Measurements from ENCODE around the gene CHST14.

DNA sequence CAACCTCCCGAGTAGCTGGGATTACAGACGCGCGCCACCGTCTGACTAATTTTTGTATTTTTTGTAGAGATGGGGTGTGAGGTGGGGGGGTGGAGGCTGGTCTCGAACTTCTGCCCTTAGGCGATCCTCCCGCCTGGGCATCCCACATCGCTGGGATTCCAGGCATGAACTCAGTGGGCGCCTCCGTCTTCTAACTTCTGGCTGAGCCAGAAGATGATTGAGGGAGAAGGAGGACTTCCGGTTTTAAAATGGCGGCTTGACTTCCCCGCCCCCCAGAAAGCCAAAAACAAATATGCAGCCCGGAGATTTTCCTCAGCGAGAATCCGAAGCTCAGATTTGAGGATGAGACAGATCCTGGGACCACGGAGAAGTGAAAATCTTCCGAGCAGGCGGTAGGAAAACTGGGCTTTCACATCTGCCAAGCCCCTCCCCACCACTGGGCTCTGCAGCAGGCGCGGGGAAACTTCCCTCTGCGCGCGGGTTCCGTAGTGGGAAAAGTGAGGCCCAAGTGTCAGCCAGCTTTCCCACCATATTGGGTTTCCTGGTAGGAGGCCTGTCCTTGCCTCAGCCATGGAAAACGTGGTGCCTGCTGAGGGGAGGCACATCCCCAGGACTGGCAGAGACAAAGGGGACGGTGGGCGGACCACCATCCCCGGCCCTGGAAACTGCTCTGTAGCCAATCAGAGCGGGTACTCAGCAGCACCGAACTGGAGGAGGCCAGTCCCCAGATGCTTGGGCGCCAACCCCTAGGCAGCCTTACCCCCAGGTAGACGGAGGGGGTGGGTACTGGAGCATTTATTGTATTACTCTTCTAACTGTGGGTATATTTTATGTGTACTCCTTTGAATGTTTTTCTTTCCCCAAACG lies 17.3 kb downstream of the CHST14 start:
- TF ChIP-seq RCOR1 (IDR thresholded peaks at IDR 0.05; ENCODE audit: low read depth, low read length): no peak
- TF ChIP-seq, protein P1, sequence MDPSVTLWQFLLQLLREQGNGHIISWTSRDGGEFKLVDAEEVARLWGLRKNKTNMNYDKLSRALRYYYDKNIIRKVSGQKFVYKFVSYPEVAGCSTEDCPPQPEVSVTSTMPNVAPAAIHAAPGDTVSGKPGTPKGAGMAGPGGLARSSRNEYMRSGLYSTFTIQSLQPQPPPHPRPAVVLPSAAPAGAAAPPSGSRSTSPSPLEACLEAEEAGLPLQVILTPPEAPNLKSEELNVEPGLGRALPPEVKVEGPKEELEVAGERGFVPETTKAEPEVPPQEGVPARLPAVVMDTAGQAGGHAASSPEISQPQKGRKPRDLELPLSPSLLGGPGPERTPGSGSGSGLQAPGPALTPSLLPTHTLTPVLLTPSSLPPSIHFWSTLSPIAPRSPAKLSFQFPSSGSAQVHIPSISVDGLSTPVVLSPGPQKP (IDR thresholded peaks at IDR 0.05; ENCODE audit: low read depth, low read length): no peak
- no peak for TF ChIP-seq POLR2A (IDR thresholded peaks at IDR 0.05; ENCODE audit: low read length)
- TF ChIP-seq, protein P2, sequence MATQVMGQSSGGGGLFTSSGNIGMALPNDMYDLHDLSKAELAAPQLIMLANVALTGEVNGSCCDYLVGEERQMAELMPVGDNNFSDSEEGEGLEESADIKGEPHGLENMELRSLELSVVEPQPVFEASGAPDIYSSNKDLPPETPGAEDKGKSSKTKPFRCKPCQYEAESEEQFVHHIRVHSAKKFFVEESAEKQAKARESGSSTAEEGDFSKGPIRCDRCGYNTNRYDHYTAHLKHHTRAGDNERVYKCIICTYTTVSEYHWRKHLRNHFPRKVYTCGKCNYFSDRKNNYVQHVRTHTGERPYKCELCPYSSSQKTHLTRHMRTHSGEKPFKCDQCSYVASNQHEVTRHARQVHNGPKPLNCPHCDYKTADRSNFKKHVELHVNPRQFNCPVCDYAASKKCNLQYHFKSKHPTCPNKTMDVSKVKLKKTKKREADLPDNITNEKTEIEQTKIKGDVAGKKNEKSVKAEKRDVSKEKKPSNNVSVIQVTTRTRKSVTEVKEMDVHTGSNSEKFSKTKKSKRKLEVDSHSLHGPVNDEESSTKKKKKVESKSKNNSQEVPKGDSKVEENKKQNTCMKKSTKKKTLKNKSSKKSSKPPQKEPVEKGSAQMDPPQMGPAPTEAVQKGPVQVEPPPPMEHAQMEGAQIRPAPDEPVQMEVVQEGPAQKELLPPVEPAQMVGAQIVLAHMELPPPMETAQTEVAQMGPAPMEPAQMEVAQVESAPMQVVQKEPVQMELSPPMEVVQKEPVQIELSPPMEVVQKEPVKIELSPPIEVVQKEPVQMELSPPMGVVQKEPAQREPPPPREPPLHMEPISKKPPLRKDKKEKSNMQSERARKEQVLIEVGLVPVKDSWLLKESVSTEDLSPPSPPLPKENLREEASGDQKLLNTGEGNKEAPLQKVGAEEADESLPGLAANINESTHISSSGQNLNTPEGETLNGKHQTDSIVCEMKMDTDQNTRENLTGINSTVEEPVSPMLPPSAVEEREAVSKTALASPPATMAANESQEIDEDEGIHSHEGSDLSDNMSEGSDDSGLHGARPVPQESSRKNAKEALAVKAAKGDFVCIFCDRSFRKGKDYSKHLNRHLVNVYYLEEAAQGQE (IDR thresholded peaks at IDR 0.05): no peak
- no peak for TF ChIP-seq CBX2 (IDR thresholded peaks at IDR 0.05; ENCODE audit: borderline replicate concordance, low read depth)
- no peak for TF ChIP-seq CHD4 (IDR thresholded peaks at IDR 0.05; ENCODE audit: borderline replicate concordance)
- no peak for TF ChIP-seq CEBPB (IDR thresholded peaks at IDR 0.05)
- TF ChIP-seq, protein P3, sequence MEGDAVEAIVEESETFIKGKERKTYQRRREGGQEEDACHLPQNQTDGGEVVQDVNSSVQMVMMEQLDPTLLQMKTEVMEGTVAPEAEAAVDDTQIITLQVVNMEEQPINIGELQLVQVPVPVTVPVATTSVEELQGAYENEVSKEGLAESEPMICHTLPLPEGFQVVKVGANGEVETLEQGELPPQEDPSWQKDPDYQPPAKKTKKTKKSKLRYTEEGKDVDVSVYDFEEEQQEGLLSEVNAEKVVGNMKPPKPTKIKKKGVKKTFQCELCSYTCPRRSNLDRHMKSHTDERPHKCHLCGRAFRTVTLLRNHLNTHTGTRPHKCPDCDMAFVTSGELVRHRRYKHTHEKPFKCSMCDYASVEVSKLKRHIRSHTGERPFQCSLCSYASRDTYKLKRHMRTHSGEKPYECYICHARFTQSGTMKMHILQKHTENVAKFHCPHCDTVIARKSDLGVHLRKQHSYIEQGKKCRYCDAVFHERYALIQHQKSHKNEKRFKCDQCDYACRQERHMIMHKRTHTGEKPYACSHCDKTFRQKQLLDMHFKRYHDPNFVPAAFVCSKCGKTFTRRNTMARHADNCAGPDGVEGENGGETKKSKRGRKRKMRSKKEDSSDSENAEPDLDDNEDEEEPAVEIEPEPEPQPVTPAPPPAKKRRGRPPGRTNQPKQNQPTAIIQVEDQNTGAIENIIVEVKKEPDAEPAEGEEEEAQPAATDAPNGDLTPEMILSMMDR (IDR thresholded peaks at IDR 0.05): no peak
- no peak for TF ChIP-seq MYC (IDR thresholded peaks at IDR 0.05; ENCODE audit: borderline replicate concordance, low read length)
- TF ChIP-seq RAD21 (conservative IDR thresholded peaks at IDR 0.05 in 1 of 2, IDR thresholded peaks at IDR 0.05 in 1 of 2): no peak
- TF ChIP-seq RARB (CRISPR knock-in tag; IDR thresholded peaks at IDR 0.05): no peak
